Activated naive CD4-positive, alpha-beta T cell treated with anti-CD3 and anti-CD28 coated beads, Interleukin-2, amount 50 U/mL, for 24 hours (primary cell): ENCODE results near the gene PDE2A.

ENCODE experiments used
- H3K27ac Mint-ChIP-seq: one replicate; pipeline ENCODE4 v1.8.0; 2021; ENCODE audit warnings: mild to moderate bottlenecking, mixed read lengths
- H3K27me3 Mint-ChIP-seq: one replicate; pipeline ENCODE4 v1.8.0; 2021; ENCODE audit warnings: mixed read lengths
- H3K36me3 Mint-ChIP-seq: one replicate; pipeline ENCODE4 v1.8.0; 2021; ENCODE audit warnings: mixed read lengths
- H3K4me1 Mint-ChIP-seq: one replicate; pipeline ENCODE4 v1.8.0; 2021; ENCODE audit warnings: mixed read lengths
- H3K4me3 Mint-ChIP-seq: one replicate; pipeline ENCODE4 v1.8.0; 2021; ENCODE audit warnings: mild to moderate bottlenecking, mixed read lengths
- H3K9me3 Mint-ChIP-seq: one replicate; pipeline ENCODE4 v1.8.0; 2021; ENCODE audit warnings: mixed read lengths

The PDE2A gene

GRCh38 chr11:72642043-72642883 lies 32.0 kb downstream of the PDE2A start:
- H3K4me1 Mint-ChIP-seq: no peaks in the 10 kb centered on the region
- H3K27me3 Mint-ChIP-seq: peaks cover 2% of the 10 kb centered on the region
- H3K36me3 Mint-ChIP-seq: no peaks in the 10 kb centered on the region
- H3K27ac Mint-ChIP-seq: no peak overlapping the region
- H3K9me3 Mint-ChIP-seq: no peaks in the 10 kb centered on the region
- H3K4me3 Mint-ChIP-seq: peak overlapping the region; percentile 65

- no peaks in the 10 kb centered on the region for H3K9me3 Mint-ChIP-seq
- no peaks in the 10 kb centered on the region for H3K4me1 Mint-ChIP-seq
- H3K27ac Mint-ChIP-seq: no peak overlapping the region
- peaks cover 2% of the 10 kb centered on the region for H3K27me3 Mint-ChIP-seq
- H3K36me3 Mint-ChIP-seq: no peaks in the 10 kb centered on the region
- no peak overlapping the region for H3K4me3 Mint-ChIP-seq
These were observed 32.6 kb downstream of the PDE2A start for GRCh38 chr11:72641522-72642042.

- Mint-ChIP-seq H3K36me3 (no peaks in the 10 kb centered on the region), H3K9me3 (no peaks in the 10 kb centered on the region), H3K4me1 (no peaks in the 10 kb centered on the region), H3K4me3 (no peak overlapping the region), H3K27me3 (peaks cover 2% of the 10 kb centered on the region), H3K27ac (no peak overlapping the region)
These were observed 34.5 kb downstream of the PDE2A start for GRCh38 chr11:72639502-72640375.

DNA sequence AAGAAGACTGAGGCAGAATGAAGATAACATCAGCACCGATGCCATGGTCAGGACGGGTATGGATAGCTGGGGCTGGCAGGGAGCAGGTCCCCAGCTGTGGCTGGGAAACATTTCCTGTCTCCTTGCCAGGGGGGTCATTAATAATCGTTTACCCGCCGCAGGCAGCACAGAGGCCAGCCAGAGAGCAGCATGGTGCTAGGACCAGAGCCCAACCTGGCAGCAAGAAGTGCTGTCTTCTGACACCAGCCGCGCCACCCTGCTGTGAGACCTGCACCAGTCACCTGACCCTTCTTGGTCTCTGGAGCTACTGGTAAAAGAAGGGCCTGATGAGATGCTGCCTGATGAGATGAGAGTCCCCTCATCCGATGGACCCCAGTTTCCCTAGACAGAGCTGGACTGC lies 36.3 kb downstream of the PDE2A start:
- Mint-ChIP-seq H3K27me3 (peaks cover 2% of the 10 kb centered on the region), H3K4me3 (no peak overlapping the region), H3K9me3 (no peaks in the 10 kb centered on the region), H3K36me3 (no peaks in the 10 kb centered on the region), H3K4me1 (no peaks in the 10 kb centered on the region), H3K27ac (no peak overlapping the region)

DNA sequence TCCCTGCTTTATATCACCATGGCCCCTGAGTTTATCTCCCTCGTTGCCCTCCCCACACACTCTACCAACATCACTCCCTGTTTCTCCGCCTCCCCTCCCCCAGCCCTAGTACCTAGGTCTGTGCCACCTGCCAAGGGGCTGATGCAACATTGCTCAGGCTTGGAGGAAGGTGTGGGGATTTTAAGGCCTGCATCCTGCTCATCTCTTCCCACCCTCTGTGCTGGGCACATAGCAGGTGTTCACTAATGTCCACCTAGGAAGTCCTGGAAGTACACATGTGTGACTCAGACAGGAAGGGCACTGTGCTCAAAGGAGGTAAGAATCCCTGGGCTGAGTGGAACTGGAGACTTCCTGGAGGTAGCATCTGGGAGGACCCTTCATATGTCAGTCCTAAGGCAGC lies 37.0 kb downstream of the PDE2A start:
- no peak overlapping the region for H3K4me3 Mint-ChIP-seq
- H3K36me3 Mint-ChIP-seq: no peaks in the 10 kb centered on the region
- peak overlapping the region; percentile 52 for H3K27ac Mint-ChIP-seq
- no peaks in the 10 kb centered on the region for H3K9me3 Mint-ChIP-seq
- H3K27me3 Mint-ChIP-seq: peaks cover 2% of the 10 kb centered on the region
- no peaks in the 10 kb centered on the region for H3K4me1 Mint-ChIP-seq

GRCh38 chr11:72636376-72636775 lies 37.8 kb downstream of the PDE2A start:
- H3K27ac Mint-ChIP-seq: no peak overlapping the region

DNA sequence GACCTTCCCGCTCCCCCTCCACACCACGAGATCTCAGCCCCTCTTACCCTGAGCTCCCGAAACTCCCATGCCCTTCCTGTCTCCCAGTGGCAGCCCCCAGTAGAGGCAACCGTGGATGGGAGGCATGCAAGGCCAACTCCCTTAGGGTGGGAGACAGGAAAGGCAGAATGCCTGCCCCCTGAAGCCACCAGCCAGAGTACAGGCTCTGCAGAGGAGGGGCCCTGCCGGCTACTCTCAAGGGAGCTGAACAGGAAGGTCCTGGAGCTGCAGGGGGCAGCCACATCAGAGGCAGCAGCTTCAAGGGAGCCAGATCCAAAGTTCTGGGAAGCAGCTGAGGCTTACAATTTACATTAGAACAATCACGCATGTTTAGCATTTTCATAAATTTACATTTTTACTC lies 38.3 kb downstream of the PDE2A start:
- Mint-ChIP-seq H3K9me3 (no peaks in the 10 kb centered on the region), H3K27ac (no peak overlapping the region), H3K4me1 (no peaks in the 10 kb centered on the region), H3K27me3 (peaks cover 2% of the 10 kb centered on the region), H3K36me3 (no peaks in the 10 kb centered on the region), H3K4me3 (no peak overlapping the region)

More at GRCh38 chr11:72636376-72636775, 37.8 kb downstream of the PDE2A start:
- Mint-ChIP-seq H3K9me3 (no peaks in the 10 kb centered on the region), H3K4me3 (no peak overlapping the region), H3K36me3 (no peaks in the 10 kb centered on the region), H3K4me1 (no peaks in the 10 kb centered on the region), H3K27me3 (peaks cover 2% of the 10 kb centered on the region)

DNA sequence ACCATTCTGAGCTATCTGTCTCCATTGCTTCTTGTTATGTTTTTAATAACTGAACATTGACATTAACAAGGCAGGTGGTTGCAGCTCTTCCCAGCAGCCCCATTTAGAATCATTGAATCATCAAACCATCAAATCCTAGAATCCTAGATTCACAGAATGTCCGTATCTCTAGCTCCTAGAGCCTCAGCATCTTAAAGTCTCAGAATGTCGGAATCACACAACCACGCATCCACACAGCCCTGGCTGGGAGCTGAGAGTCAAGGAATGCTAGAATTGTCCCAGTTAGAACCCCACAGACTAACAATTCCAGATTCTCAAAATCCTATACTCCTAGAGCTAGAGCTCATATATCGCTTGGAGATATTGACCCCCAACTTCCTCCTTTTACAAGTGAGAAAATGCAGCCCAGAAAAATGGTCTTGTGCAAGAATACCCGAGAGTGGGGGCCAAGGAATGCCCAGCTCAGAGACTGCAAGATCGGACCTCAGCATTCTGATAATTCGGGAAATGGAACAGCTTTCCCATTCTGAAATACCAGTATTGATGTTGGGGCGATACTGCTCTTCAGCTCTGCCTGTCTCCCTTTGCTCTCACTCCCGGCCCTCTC lies 38.8 kb downstream of the PDE2A start:
- peaks cover 2% of the 10 kb centered on the region for H3K27me3 Mint-ChIP-seq
- H3K4me1 Mint-ChIP-seq: no peaks in the 10 kb centered on the region
- no peaks in the 10 kb centered on the region for H3K36me3 Mint-ChIP-seq
- H3K27ac Mint-ChIP-seq: no peak overlapping the region
- H3K9me3 Mint-ChIP-seq: no peaks in the 10 kb centered on the region
- H3K4me3 Mint-ChIP-seq: no peak overlapping the region

GRCh38 chr11:72634472-72635095 lies 39.6 kb downstream of the PDE2A start:
- no peak overlapping the region for H3K27ac Mint-ChIP-seq
- H3K27me3 Mint-ChIP-seq: peaks cover 2% of the 10 kb centered on the region
- no peaks in the 10 kb centered on the region for H3K9me3 Mint-ChIP-seq
- no peak overlapping the region for H3K4me3 Mint-ChIP-seq
- no peaks in the 10 kb centered on the region for H3K36me3 Mint-ChIP-seq
- no peaks in the 10 kb centered on the region for H3K4me1 Mint-ChIP-seq

- Mint-ChIP-seq H3K4me1 (no peaks in the 10 kb centered on the region), H3K27ac (no peak overlapping the region), H3K9me3 (no peaks in the 10 kb centered on the region), H3K36me3 (no peaks in the 10 kb centered on the region), H3K4me3 (no peak overlapping the region), H3K27me3 (peaks cover 2% of the 10 kb centered on the region)
These were observed 40.2 kb downstream of the PDE2A start for GRCh38 chr11:72634016-72634415.

- peaks cover 2% of the 10 kb centered on the region for H3K27me3 Mint-ChIP-seq
- H3K4me3 Mint-ChIP-seq: no peak overlapping the region
- no peaks in the 10 kb centered on the region for H3K36me3 Mint-ChIP-seq
- H3K4me1 Mint-ChIP-seq: no peaks in the 10 kb centered on the region
- H3K9me3 Mint-ChIP-seq: no peaks in the 10 kb centered on the region
- H3K27ac Mint-ChIP-seq: no peak overlapping the region
These were observed 41.2 kb downstream of the PDE2A start for GRCh38 chr11:72633068-72633467.

- Mint-ChIP-seq H3K4me3 (no peak overlapping the region), H3K36me3 (no peaks in the 10 kb centered on the region), H3K27ac (no peak overlapping the region), H3K27me3 (no peaks in the 10 kb centered on the region), H3K4me1 (no peaks in the 10 kb centered on the region), H3K9me3 (no peaks in the 10 kb centered on the region)
These were observed 42.2 kb downstream of the PDE2A start for GRCh38 chr11:72631806-72632731.

DNA sequence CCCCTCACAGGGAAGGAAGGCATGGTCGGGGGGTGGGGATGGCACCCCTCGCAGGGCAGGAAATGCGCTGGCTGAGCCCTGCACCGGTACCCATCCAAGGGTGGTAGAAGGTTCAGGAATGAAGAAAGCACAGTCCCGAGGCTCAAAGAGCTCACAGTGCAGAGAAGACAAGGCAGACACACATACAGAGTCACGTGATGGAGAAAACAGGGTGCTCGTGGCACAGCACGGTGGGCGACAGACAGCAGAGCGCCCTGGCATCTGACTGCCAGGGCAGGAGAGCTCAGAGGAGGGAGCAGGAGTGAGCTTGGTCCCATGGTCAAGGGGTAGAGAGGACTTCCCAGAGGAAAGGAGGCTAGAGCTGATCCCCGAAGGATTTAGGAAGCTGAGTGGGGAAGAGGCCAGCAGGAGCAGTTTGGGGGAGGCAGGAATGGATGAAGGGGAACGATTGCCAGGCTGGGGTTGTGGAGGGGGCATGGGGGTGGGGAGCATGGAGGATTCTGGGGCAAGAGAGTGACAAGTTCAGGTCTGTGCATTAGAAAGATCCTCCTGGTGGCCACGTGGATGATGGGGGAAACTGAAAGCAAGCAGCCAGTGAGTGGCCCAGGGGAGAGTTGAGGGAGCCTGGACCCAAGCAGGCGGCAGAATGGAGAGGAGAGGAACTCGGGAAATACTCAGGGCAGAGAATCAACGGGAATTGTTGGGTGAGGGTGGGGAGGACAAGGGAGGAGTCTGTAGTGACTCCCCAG lies 43.9 kb downstream of the PDE2A start:
- Mint-ChIP-seq H3K27ac (no peak overlapping the region), H3K9me3 (no peaks in the 10 kb centered on the region), H3K27me3 (no peaks in the 10 kb centered on the region), H3K4me1 (no peaks in the 10 kb centered on the region), H3K36me3 (no peaks in the 10 kb centered on the region), H3K4me3 (no peak overlapping the region)

DNA sequence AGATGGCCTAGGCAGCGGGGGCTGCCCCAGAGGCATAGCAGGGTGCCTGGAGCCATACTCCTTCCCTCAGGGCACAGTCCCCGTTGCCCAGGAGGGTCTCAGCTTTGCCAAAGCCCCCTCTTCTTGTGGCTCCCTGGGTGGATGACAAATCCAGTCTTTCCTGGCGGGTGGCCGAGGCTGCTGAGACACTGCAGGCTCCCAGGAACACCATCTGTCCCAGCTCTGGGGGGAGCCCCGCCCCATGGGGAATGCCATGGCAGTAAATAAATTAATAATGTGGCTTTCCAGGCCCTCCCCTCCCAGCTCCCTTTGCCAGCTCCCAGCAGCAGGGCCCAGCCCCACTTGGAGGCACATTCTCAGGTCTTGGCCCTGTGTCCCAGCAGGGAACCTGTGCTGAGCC lies 45.0 kb downstream of the PDE2A start:
- Mint-ChIP-seq H3K9me3 (no peaks in the 10 kb centered on the region), H3K36me3 (no peaks in the 10 kb centered on the region), H3K27me3 (no peaks in the 10 kb centered on the region), H3K4me3 (no peak overlapping the region), H3K27ac (no peak overlapping the region), H3K4me1 (no peaks in the 10 kb centered on the region)
